Measurements from ENCODE around the gene TTF2. TPM values are rescaled to one million over a fixed set of nuclear protein-coding genes. Genes with fewer than 3 reads are reported as not detected.

The TTF2 gene
- total and polyA plus RNA-seq, 2 of the 8 experiments (the other 6 are each of a cell fraction or from before 2014, with no cell fraction given), result 16.9 to 89.6 TPM

DNA sequence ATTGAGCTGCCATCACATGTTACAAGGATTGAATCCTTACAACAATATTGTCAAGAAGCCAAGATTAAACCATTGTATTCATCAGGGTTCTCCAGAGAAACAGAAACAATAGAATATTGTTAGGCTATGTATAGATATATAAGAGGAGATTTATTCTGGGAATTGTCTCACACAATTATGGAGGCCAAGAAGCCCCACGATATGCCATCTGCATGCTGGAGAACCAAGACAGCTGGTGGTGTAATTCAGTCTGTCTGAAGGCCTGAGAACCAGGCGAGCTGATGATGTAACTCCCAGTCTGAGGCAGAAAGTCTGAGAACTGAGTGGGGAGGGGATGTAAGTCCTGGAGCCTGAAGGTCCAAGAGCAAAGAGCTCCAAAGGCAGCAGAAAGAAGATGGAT is 14.5 kb upstream of the TTF2 start:
- Histone ChIP-seq H3K9ac (replicated peaks in 1 of 4; ENCODE audit: extremely low read depth in 1 of 4, low read depth in 3 of 4, low read length in 3 of 4) (no peak overlapping the region), H2BK5ac (ENCODE audit: low read depth, low read length) (no peak overlapping the region), H3K27ac (ENCODE audit: low read depth, low read length) (no peak overlapping the region), H4K91ac (replicated peaks; ENCODE audit: insufficient read length, low read length) (no peak overlapping the region), H4K8ac (ENCODE audit: extremely low read depth, insufficient read depth, low read length) (no peak overlapping the region), H3K23ac (ENCODE audit: insufficient read length) (no peak overlapping the region), H2AFZ (ENCODE audit: low read length) (no peak overlapping the region), H3K4me3 (ENCODE audit: extremely low read depth in 1 of 4, insufficient read depth in 2 of 4, low read depth in 3 of 4, low read length in 4 of 4) (no peak overlapping the region), H2BK15ac (ENCODE audit: low read length) (no peak overlapping the region), H3K23me2 (ENCODE audit: low read depth, low read length) (no peaks in the 10 kb centered on the region), H3K4me2 (ENCODE audit: insufficient read depth in 1 of 2, low read depth in 2 of 2, low read length in 2 of 2) (no peak overlapping the region), H3K27me3 (replicated peaks in 1 of 4; ENCODE audit: control insufficient read depth in 3 of 4, extremely low read depth in 1 of 4, insufficient read depth in 3 of 4, low read length in 3 of 4) (peaks cover 0 to 1% (median 0%) of the 10 kb centered on the region in 4 experiments; a peak in 1 of 7 replicates), H3K4ac (replicated peaks; ENCODE audit: insufficient read length, low read depth, low read length) (no peak overlapping the region), H3K14ac (ENCODE audit: insufficient read length) (no peak overlapping the region), H3K36me3 (ENCODE audit: control insufficient read depth in 2 of 4, insufficient read depth in 4 of 4, low read length in 3 of 4) (no peaks in the 10 kb centered on the region), H2BK120ac (replicated peaks; ENCODE audit: low read depth, low read length) (no peak overlapping the region), H2AK5ac (ENCODE audit: low read depth, low read length) (no peak overlapping the region), H3K18ac (ENCODE audit: extremely low read depth, low read length) (no peak overlapping the region), H3K9me3 (ENCODE audit: insufficient read depth in 2 of 2, low read depth in 1 of 2, low read length in 1 of 2) (no peaks in the 10 kb centered on the region), H4K20me1 (replicated peaks in 1 of 2; ENCODE audit: control insufficient read depth in 1 of 2, insufficient read depth in 2 of 2, low read length in 2 of 2) (no peaks in the 10 kb centered on the region), H2BK12ac (ENCODE audit: low read depth, low read length) (no peak overlapping the region), H3K79me1 (ENCODE audit: low read depth, low read length) (no peaks in the 10 kb centered on the region), H4K5ac (ENCODE audit: insufficient read length, low read depth, low read length) (no peak overlapping the region), H3K4me1 (replicated peaks in 1 of 4; ENCODE audit: control insufficient read depth in 3 of 4, insufficient read depth in 4 of 4, low read length in 3 of 4) (no peaks in the 10 kb centered on the region), H3K79me2 (ENCODE audit: control insufficient read depth in 1 of 2, insufficient read depth in 2 of 2, low read length in 2 of 2) (no peaks in the 10 kb centered on the region), H3K56ac (replicated peaks; ENCODE audit: insufficient read length, low read depth, low read length) (no peak overlapping the region), H2BK20ac (ENCODE audit: low read length) (no peak overlapping the region)
- WGBS, 2 experiments (ENCODE audit: extremely low coverage in 1 of 2, insufficient coverage in 1 of 2, insufficient read length in 1 of 2, insufficient replicate concordance in 2 of 2, low coverage in 1 of 2, low lambda C conversion rate in 2 of 2, missing lambda C conversion rate in 1 of 2), result 89% methylated on average over 2 of the region's 2 CpGs; no CpG with 5 or more reads in 1 of the 2 experiments
- no peak for DNase-seq (ENCODE audit: low read depth in 1 of 2, low spot score in 2 of 2)
- FAIRE-seq, result no peak
- ChIA-PET CTCF (ENCODE audit: partially characterized antibody) (interaction anchor here (1.0 to 1.9 kb wide), 5 partner anchors 11 to 308 kb away, joined by 3 to 6 read pairs (median 5); no protein-coding TSS in a partner anchor), POLR2A (ENCODE audit: partially characterized antibody) (no interaction called here)
- TF ChIP-seq BRCA1 (IDR thresholded peaks at IDR 0.05; ENCODE audit: low read depth, low read length) (no peak), POU5F1 (IDR thresholded peaks at IDR 0.05; ENCODE audit: low read depth, low read length) (no peak)
